GM12872 (cell line): ENCODE measurements around the gene SPAG4.

Source experiments
- CTCF ChIP-seq: IDR thresholded peaks from 3 replicates; pipeline ENCODE4 v1.5.1; 2011; ENCODE audit warnings: low read depth, mild to moderate bottlenecking, low read length, moderate library complexity; ENCODE audit not compliant: insufficient read depth

Gene SPAG4

GRCh38 chr20:35579196-35579595 lies 36.4 kb upstream of the SPAG4 start:
- no peak for TF ChIP-seq CTCF

- TF ChIP-seq CTCF: no peak
These were observed 33.5 kb upstream of the SPAG4 start for GRCh38 chr20:35582131-35582530.

GRCh38 chr20:35582741-35583404 lies 32.8 kb upstream of the SPAG4 start:
- no peak for TF ChIP-seq CTCF

- TF ChIP-seq CTCF: no peak
These were observed 31.7 kb upstream of the SPAG4 start for GRCh38 chr20:35583636-35584560.

GRCh38 chr20:35586751-35587425 lies 28.7 kb upstream of the SPAG4 start:
- no peak for TF ChIP-seq CTCF

GRCh38 chr20:35587436-35587835 lies 28.2 kb upstream of the SPAG4 start:
- TF ChIP-seq CTCF: no peak

- no peak for TF ChIP-seq CTCF
These were observed 27.2 kb upstream of the SPAG4 start for GRCh38 chr20:35588397-35588796.
